K562 treated with DMSO at 1 percent for 48 hours (cell line): ENCODE data around the gene CRHR1. TPM values are rescaled to one million over a fixed set of nuclear protein-coding genes. Genes with fewer than 3 reads are reported as not detected.

Source experiments
- total RNA-seq: library from RNA; unstranded; fragments of 300-600 nt; gene quantifications from 2 replicates; pipeline ENCODE4 v1.2.3, GENCODE V29; 2022; ENCODE audit warnings: low replicate concordance; ENCODE audit errors: extremely low read depth

Gene CRHR1
- not detected in 2 replicates for total RNA-seq

GRCh38 chr17:45784293-45784740 lies at the start of gene CRHR1:
Gene CRHR1 (plus strand): TSS chr17:45784320. CDS start chr17:45784545, 225 bp downstream.

GRCh38 chr17:45844695-45845375 lies 60.7 kb downstream of the CRHR1 start, which contains the start of gene SPPL2C:
Gene SPPL2C (plus strand): TSS chr17:45844881. CDS start chr17:45844907, 26 bp downstream.

Other genes starting within 250 kb of the CRHR1 start
- not detected in 2 replicates for gene SPPL2C, start 60.6 kb downstream of the CRHR1 start, total RNA-seq
- not detected in 2 replicates for gene MAPT, start 110.2 kb downstream of the CRHR1 start, total RNA-seq
- not detected in 2 replicates for gene STH, start 214.9 kb downstream of the CRHR1 start, total RNA-seq